Posterior cingulate gyrus (tissue), 11 donors: ENCODE measurements around the gene AKTIP.
"Not testable (repeated sequence)": the region's sequence is repeated elsewhere in the genome, so short reads cannot be mapped to it uniquely, and the experiment has no call there.

Experiments
- DNase-seq, 10 donors: peaks; one replicate each; pipeline versions ENCODE4 v3.0.0 to v3.0.0-alpha.2; 2020 to 2021; ENCODE audit warnings: mixed read lengths in 3 of 10
- intact Hi-C: fragments of 100-400 bp; cut with DNase I; formaldehyde crosslinking; loops from one replicate; pipeline ENCODE4 v1.15.1; 2023

Gene AKTIP

DNA sequence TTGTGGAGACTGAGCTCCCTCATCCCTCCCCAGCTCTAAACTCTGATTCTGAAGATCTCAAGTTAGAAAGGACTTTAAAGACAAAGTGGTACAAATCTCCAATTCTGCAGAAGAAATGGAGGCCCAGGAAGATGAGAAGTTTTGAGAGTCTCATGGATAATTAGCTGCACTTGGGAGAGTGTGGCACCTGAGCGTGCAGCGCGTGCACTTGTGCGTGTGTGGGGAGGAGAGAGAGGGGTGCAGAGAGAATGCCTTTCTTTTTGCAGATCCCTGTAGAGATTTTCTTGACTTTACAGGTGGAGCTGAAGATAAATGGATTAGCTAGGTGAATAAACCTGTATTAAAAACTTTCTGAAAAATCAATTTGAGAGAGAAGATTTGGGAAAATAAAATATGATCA is 14.8 kb upstream of the AKTIP start:
- intact Hi-C loops = no loop called here
- no peak for DNase-seq

DNA sequence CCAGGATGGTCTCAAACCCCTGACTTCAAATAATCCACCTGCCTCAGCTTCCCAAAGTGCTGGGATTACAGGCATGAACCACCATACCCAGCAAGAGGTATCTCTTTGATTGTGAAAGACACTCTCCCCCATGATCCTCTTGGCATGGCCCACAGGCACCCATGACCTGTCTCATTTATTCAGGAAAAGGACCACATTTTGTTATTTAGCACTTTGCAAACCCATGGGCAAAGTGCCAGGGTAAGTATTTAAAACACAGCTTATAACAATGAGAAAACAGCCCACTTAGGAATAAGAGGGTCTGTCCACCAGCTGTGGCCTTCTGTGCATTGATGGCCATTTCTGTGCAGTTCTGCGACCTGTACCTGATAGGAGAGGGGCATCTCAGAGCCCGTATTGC is 12.8 kb upstream of the AKTIP start:
- intact Hi-C loops = no loop called here
- DNase-seq = no peak

DNA sequence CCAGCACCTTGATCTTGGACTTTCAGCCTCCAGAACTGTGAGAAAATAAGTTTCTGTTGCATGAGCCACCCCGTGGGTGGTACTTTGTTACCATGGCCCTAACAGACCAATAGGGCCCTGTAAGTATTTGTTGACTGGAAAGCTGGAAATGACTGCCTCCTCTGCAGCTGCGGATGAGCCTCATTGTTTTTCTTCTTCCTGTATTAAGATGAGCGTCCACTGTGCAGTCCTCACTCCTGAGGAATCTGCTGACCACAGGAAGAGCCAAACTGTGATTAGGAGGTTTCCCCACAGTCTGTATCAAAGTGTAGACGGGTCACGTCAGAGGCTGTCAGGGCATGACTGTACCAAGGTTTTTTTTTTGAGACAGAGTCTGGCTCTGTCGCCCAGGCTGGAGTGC is 12.2 kb upstream of the AKTIP start:
- intact Hi-C loops = no loop called here
- no peak for DNase-seq

DNA sequence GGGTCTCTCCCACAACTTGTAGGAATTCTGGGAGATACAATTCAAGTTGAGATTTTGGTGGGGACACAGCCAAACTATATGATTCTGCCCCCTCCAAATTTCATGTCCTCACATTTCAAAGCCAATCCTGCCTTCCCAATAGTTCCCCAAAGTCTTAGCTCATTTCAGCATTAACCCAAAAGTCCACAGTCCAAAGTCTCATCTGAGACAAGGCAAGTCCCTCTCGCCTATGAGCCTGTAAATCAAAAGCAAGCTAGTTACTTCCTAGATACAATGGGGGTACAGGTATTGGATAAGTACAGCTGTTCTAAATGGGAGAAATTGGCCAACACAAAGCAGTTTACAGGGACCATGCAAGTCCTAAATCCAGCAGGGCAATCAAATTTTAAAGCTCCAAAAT is 9.8 kb upstream of the AKTIP start:
- DNase-seq, intact Hi-C loops: not testable (repeated sequence)

DNA sequence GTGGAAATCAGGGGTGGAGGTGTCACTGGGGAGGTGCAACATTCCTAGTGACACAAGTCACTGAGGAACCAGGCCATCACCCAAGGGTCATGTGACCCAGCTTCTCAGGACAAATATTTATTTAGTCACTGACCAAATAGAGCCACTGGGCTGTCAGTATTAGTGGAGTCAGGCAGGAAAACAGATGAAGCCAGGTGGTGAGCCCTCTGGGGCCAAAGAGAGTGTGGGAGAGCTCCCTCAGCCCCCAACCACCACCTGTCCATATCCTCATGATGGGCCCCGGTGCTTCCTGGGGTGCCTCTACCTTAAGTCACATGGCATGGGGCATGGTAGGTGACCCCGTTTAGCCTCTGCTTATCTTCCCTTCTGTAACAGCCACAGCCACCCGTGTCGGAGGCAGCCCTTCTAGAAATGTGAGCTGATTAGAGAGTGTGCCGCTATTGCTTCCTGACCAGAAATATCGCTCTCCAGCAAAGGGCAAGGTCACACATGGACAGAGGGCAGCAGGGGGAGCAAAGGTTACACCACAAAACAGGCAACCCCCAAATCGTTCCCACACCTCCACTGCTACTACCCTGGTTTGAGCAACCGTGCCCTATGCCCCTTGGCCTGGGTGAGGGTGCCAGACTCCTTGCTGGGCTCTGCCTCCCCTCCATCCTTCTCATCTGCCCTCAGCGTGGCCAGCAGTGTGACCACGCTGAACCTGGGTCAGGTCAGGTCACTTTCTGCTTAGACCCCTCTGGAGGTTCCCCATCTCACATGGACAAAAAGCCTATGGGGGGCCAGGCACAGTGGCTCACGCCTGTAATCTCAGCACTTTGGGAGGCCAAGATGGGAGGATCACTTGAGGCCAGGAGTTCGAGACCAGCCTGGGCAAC is 8.6 kb upstream of the AKTIP start:
- intact Hi-C loops = no loop called here
- no peak for DNase-seq

DNA sequence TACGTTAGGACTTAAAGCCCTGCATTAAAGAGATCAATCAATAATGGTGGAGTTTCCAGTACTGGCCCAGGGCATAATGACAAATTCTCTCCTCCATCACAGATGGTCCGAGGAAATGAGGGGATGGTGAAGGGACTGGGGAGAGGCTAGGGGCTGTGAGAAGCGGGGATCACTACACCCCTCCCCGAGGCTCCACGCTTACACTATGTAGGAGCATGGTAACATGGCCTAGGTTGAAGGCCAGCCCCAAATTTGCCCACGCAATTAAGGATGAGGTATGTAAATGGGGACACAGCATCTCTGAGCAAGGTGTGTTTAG is 8.0 kb upstream of the AKTIP start:
- no peak for DNase-seq
- intact Hi-C loops = no loop called here

DNA sequence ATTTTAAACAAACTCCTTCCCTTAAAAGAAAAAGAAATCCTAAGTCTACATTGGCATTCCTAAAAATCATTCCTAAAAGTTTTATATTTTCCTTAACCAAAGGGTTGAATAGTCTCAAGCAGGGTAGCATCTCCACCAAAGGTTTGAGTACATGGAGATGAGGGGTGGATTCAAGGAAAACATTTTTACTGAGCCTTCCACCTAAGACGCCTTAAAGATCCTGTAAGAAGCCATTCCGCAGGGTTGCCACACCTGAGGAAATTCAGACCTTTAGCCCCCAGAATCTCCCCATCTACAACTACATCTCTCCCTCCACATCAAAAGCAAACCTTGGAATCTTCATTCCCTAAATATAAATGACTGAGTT is 7.7 kb upstream of the AKTIP start:
- DNase-seq = no peak
- intact Hi-C loops = no loop called here

DNA sequence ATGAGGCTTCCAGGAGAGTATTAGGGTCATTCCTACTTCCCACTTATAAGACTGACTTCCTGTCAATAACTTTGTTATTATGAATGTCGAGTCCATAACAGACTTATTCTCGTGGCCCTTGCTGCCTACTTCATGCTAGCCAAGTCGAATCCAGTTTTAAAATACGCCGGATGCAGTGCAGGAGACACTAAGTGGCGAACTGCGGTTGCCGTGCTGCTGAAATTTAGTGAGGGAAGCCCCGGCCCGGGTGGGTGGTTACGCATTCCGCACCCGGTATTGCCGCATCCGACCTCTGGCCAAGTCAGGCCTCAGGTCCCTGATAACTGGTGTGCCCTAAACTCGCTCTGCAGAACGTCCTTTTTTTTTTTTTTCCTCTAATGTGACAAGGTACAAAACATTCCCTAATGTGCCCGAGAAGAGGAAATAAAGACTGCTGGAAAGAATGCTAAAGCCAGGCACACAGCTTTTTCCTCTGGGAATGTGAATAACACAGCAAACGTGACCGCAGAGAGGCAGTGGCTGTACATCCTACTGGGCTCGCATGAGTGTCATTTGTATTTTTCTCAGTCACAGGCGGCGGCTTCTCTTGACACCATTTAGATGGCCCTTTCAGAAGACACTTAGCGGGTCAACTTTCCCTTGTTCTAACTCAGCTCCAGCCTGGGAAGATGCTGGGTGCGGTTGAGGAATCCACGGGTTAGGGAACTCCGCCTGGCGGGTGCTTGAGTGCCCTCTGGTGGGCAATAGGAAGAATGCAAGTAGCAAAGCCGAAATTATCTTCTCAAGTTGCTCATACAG is 7.1 kb upstream of the AKTIP start:
- intact Hi-C loops = no loop called here

DNA sequence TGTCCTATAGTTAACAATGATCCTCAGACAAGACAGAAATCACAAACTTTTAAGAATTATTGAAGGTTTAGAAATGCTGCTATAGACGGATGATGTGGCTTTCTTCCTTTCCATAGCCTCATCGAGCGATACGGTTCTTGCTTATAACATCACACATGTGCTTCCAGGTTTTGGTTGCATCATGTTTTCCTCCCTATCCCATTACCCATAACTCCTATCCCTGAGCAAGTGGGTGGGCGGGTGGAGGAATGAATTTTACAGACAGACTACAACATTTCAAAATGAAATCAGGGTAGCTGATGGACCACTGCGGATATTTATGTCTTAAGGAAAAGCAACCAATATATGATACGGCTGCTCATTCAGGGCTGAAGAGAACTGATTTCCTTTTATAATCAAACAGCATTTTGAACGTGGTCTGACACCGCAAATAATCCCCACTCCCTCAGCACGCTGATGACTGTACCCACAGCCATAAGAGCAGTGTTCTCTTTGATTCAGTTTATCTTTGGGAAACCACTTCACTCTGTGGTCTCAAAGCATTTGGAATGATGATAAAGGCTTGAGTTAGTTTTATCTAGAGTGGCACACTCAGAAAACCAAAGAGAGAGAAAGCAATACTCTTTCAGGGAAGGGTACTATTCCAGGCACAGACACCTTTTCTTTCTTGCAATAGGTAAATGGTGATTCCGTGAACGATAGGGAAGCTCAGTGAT is 4.6 kb upstream of the AKTIP start:
- no peak for DNase-seq
- intact Hi-C loops = no loop called here

More for the DNA sequence above, 7.1 kb upstream of the AKTIP start:
- peak in 9 of 10 donors; percentile 47 to 95 (median 66) for DNase-seq

DNA sequence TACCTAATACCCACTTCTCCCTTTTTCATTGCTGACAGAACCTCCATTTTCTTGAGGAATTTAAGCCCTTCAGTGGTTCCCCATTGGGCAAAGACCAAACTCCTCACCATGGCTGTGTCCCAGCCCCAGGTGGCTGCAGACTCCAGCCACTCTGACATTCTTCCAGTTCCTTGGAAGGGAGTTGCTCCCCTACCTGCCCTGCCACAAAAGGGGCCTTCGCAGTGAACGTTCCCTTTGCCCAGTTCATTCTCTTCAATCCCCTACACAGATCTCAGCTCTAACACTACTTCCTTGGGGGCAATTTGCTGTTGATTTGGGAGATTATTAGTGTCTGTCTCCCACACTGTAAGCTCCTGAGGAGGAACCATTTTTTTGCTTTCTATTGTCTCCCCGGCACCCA is 3.2 kb upstream of the AKTIP start:
- DNase-seq = no peak
- intact Hi-C loops = no loop called here

DNA sequence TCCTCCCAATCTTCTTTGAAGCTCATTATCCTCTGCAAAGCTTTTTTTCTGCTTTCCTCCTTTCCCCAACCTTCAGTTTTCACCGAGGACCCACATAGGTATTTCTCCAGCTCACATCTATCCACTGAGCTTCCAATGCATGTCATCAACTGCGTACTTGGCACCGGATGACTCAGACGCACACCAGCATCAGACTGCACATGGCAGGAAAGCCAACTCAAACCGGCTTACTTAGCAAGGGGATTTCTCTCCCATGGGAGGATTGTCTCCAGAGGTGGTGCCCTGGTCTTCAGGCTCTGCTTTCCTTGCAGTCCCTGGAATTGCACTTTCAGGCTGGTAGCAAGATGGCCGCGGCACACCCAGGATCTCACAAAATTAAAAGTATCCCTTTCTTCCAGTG is 1.7 kb upstream of the AKTIP start:
- intact Hi-C loops = no loop called here
- no peak for DNase-seq

DNA sequence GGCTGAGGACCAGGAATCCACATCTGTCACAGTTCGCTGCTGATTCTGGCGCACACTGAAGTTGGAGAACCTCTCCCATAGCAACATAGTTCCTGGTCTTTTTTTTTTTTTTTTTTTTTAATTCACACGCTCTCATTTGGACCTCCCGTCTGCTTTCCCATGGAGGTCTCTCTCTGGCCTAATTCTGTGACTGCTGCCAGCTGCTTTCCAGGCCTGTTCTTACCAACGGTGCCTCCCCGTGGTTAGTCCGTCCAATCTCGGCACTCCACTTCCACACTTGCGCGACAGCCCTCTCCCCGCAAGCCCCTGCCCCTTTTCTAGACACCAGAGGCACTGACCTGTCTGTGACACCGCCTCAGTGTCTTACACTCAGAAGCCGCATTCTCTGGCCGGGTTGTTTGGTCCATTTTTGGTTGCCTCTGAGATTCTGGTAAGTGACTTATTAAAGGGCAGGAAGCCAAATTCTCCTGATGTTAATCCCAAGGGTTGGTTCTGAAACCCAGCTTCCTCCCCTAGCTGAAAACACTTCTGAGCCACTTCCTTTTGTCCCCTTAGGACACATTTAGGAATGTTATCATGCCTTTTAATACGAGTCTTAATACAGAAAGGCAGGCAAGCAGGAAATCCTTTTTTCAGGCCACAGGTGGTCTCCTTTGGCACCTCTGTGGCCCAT is 1.1 kb upstream of the AKTIP start:
- intact Hi-C loops = loop anchor here (2.0 kb wide), 1 partner anchor 69 kb away; the partner anchor contains the start of gene RBL2
- DNase-seq = peak in 8 of 10 donors; percentile 15 to 87 (median 27)

DNA sequence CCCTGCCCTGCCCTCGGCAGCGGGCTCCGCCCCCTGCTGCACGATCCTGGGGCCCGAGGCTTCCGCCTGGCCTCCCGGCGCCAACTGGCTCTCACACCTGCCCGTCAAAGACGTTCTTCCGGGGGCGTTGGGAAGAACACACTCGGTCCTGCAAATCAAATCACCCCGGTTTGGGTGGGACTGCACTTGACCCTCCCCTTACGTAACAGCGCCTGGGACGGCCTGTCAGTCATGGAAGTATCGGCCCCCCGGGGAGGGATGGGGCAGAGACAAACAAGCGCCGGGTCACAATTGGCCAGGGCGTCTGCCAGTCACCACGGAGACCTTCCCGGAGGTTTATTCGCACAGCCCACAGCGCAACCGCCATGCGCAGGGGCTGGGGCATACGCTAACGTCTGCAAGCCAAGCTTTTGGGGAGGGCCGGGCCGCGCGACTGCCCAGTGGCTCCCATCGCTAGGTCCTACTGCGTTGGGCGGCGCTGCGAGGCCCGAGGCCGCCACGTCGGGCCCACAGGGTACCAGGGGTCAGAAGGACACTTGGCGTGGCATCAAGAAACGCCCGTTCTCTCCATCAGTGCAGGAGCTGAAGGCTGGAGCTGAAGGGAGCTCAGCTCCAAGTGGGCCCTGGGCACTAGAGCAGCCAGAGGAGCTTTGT is 388 bp upstream of the AKTIP start:
- peak; percentile 100 for DNase-seq
- intact Hi-C loops = loop anchor here (2.0 kb wide), 1 partner anchor 69 kb away; the partner anchor contains the start of gene RBL2

DNA sequence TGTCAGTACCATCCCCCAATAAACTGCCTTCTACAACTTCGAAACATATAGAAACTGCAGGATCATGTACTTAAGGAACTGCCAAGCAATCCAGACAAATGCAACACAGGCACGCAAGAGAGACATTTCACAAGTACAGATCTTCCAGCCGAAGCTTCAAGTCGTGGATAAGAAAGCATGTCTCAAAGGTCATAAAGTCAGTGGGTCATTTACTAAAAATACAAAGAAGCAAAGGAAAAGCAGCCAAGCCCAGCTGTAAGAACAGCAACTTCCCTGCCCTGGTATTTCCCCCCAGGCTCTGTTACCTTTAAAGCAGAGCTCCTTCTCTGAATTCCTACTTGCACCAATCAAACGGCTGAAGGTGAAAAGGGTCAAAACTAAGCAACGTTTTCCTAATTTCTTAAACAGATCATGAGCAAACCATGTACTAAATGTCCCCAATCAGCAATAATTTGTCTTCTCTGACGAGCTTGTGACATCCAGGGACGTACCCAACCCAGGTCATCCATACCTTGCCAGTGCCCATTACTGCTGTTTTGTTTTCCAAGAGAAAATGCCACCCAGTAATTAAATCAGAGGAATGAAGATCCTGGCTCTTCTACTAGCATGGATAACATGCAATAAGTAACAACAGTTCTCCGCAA is 1.7 kb downstream of the AKTIP start:
- DNase-seq = no peak
- intact Hi-C loops = no loop called here

DNA sequence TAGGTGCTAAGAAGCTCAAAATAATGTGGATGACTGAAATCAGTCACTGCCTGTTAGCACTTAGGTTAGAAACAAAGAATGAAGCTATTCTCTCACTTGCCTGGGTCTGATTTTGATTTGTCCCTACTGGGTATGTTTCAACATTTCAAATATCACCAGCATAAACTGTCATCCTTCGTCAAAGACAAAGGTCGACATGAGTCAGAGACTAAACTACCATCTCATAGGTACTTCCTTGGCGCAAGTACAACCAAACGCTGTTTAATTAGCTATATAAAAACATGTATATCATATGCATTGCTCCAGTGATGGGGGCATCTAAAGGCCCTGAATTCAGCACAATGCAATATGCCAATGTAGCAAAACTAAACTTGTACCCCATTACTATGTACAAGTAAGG is 4.0 kb downstream of the AKTIP start:
- no peak for DNase-seq
- intact Hi-C loops = no loop called here

DNA sequence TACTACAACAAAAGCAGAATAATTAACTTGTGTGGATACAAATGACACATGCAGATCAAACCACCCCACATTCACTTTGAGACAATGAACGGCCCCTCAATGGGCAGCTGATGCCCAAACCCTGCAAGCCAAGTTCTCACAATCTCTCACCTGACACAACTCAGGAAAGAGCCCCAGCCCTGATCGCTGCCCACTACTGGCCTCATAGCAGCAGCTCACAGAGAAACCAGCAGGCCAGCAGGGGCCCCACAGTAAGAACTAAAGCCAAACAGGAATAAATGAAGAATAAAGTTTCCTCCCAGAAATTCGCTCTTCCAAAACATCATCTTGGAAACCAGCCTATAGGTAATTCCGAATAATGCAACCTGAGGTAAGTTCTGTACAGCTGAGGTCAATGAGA is 7.7 kb downstream of the AKTIP start:
- intact Hi-C loops = no loop called here

DNA sequence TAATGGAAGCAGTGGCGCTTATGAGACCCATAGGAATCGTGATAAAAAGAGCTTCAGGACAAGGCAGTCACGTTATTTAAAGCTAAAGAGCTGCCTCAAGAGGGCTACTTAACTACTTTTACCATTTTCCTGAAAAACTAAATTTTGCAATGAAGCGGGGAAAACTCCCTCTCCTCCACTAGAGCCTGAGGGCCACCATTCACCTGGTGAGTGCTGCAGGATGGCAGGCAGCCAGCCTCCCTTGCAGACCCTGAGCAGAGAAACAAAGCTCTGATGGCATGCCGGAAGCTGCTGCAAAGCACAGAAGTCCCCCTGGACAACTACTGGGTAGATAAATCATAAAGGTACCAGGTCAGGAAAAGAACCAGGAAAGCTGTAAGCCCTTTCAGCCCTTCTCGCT is 8.4 kb downstream of the AKTIP start:
- intact Hi-C loops = no loop called here
- no peak for DNase-seq

More for the DNA sequence above, 7.7 kb downstream of the AKTIP start:
- no peak for DNase-seq

DNA sequence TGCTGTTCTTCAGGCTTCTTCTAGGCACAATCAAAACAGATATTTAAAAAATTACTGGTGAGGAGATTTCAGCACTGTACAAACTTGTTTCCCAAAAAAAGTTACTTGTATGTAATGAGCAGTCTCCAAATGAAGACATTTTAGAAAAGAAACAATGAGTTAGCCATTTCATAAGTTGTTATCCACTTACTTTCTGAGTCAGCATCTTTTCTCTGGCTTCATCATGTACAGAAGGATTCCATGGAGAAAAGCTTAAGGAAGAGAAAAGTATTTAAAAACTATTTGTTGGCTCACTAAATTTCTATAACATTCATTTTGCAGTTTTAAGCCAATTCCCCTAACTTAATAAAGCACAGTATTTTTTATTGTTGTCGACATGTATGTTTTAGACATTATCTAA is 10.5 kb downstream of the AKTIP start:
- intact Hi-C loops = no loop called here
- DNase-seq = no peak

DNA sequence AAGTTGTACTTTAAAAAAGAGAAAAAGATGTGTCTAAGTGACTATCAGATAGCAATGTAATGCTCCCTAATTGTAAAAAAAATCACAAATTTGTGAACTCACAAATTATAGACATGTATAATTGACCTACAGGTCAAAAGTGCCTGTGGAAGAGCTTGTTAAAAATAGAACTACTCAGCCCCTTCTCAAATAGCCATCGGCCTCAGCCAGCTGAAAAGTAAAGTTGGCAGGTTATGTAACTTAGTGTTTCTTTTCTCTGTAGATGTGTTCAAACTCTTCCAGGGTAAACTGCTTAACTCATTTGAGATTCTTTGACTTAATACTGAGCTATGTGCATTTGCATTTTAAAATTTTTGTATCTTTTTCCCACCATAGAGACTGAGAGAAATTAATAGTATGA is 13.3 kb downstream of the AKTIP start:
- no peak for DNase-seq
- intact Hi-C loops = no loop called here

DNA sequence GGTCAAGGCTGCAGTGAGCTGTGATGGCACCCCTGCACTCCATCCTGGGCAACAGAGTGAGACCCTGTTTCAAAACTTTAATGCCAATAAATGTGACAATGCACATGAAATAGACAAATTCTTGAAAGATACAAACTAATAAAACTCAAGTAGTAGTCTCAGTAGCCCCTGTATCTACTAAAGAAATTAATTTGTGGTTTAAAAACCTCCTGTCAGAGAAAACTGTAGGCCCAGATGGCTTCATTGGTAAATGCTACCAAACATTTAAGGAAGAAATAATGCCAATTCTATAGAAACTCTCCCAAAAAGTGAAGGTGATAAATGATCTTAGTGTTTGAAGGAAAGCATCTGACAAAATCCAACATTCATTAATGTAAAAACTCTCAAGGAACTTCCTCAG is 16.8 kb downstream of the AKTIP start:
- intact Hi-C loops = no loop called here
- no peak for DNase-seq
